ENCODE measurements around the gene ELOA.

- TF ChIP-seq CTCF (IDR thresholded peaks at IDR 0.05), result no peak
- no peak for TF ChIP-seq POLR2A (IDR thresholded peaks at IDR 0.05)
Measured at GRCh38 chr1:23796466-23797271, 53.4 kb downstream of the ELOA start.
